ENCODE results near the gene ZNF763.
"Not testable (repeated sequence)": the region's sequence is repeated elsewhere in the genome, so short reads cannot be mapped to it uniquely, and the experiment has no call there.

The ZNF763 gene

DNA sequence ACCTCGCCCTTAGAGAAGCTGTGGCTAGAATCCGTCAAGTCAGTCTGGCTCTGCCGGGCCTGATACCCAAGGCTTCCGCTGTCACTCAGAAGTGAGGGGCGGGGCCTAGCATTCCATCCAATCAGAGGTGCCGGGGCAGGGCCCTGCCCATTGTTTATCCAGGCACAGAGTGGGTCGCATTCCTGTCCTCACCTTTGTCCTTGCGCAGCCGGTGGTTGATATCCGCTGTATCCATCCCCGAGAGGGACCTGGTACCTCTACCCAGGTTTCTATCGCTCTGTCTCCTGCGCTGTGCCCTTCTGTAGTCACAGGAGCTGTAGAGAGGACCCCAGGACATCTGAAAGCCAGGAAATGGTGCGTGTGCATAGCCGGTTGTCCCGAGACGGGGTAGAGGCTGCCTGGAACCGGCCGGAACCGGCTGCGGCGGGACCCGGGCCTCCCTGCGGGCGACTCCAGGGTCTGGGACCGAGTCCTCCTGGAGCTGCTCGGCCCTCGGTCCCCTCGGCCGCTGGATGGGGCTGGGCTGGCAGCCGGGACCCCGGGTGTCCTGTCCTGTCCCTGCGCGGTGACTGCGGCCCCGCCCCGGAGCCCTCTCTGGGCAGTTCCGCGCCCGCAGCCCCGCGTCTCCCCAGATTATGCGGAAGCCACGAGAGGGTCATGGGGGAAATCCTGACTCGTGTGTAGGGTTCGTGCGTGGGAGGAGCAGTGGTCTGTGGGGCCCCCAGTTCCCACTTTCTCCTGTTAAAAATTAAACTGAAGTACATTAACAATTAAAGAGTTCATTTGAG lies at the start of gene ZNF763:
ZNF763 (plus strand) TSS at position 183 of the 788 bp plus-strand sequence; CDS start at position 352, 169 bp downstream.
- peak within 1 kb of the TSS; percentile 89 for H3K27ac Mint-ChIP-seq
- peak; percentile 88 for ATAC-seq (ENCODE audit: low read depth)
- peaks cover 18% of the 10 kb centered on the region for H3K4me1 Mint-ChIP-seq

GRCh38 chr19:11921852-11922495 lies 42.9 kb upstream of the ZNF763 start:
- H3K4me3 Mint-ChIP-seq: no peak overlapping the region
- no peak overlapping the region for H3K27ac Mint-ChIP-seq
- no peaks in the 10 kb centered on the region for H3K27me3 Mint-ChIP-seq
- no peak for ATAC-seq (ENCODE audit: low read depth)
- no peaks in the 10 kb centered on the region for H3K36me3 Mint-ChIP-seq
- no peaks in the 10 kb centered on the region for H3K9me3 Mint-ChIP-seq
- no peak for DNase-seq (ENCODE audit: low spot score in 2 of 2)
- peaks cover 20% of the 10 kb centered on the region for H3K4me1 Mint-ChIP-seq

More for the DNA sequence above, at the start of gene ZNF763:
- Mint-ChIP-seq H3K9me3 (no peaks in the 10 kb centered on the region), H3K4me3 (peak within 1 kb of the TSS; percentile 97), H3K36me3 (peaks cover 14% of the 10 kb centered on the region), H3K27me3 (no peaks in the 10 kb centered on the region)
- peak; percentile 84 to 88 for DNase-seq (ENCODE audit: low spot score in 2 of 2)

DNA sequence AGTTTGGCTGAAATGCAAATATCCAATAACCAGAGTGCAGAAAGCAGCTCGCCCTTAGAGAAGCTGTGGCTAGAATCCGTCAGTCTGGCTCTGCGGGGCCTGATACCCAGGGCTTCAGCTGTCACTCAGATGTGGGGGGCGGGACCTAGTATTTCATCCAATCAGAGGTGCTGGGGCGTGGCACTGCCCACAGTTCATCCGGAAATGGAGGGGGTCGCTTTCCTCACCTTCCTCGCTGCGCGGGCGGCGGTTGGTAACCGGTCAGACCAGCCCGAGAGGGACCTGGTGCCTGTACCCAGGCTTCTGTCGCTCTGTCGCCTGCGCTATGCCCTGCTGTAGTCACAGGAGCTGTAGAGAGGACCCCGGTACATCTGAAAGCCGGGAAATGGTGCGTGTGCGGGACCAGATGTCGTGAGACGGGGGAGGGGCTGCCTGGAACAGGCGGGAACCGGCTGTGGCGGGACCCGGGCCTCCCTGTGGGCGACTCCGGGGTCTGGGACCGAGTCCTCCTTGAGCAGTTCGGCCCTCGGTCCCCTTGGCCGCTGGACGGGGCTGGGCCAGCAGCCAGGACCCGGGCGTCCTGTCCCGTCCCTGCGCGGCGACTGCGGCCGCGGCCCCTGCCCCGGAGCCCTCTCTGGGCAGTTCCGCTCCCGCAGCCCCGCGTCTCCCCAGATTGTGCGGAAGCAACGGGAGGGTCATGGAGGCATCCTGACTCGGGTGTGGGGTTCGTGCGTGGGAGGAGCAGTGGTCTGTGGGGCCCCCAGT lies 39.8 kb upstream of the ZNF763 start, which contains the start of gene ZNF700:
ZNF700 (plus strand) TSS at position 222 of the 765 bp plus-strand sequence; CDS start at position 326, 104 bp downstream.
- ATAC-seq (ENCODE audit: low read depth) (peak; percentile 84), DNase-seq (ENCODE audit: low spot score in 2 of 2) (peak; percentile 90)
- H3K9me3 Mint-ChIP-seq: no peaks in the 10 kb centered on the region
- no peaks in the 10 kb centered on the region for H3K27me3 Mint-ChIP-seq
- peaks cover under 1% of the 10 kb centered on the region for H3K36me3 Mint-ChIP-seq
- H3K4me1 Mint-ChIP-seq: peaks cover 23% of the 10 kb centered on the region
- peak within 1 kb of the TSS; percentile 97 for H3K4me3 Mint-ChIP-seq
- peak within 1 kb of the TSS; percentile 97 for H3K27ac Mint-ChIP-seq

- H3K4me3 Mint-ChIP-seq: peak overlapping the region; percentile 97
- H3K9me3 Mint-ChIP-seq; DNase-seq (ENCODE audit: low spot score in 2 of 2); H3K27me3 Mint-ChIP-seq; H3K36me3 Mint-ChIP-seq; ATAC-seq (ENCODE audit: low read depth): not testable (repeated sequence)
- H3K27ac Mint-ChIP-seq: peak overlapping the region; percentile 97
- H3K4me1 Mint-ChIP-seq: peaks cover 28% of the 10 kb centered on the region
Observed at GRCh38 chr19:11925651-11926187, 39.1 kb upstream of the ZNF763 start.

- ATAC-seq (ENCODE audit: low read depth): no peak
- H3K4me3 Mint-ChIP-seq: no peak overlapping the region
- H3K27ac Mint-ChIP-seq: no peak overlapping the region
- peaks cover 2% of the 10 kb centered on the region for H3K9me3 Mint-ChIP-seq
- H3K27me3 Mint-ChIP-seq: no peaks in the 10 kb centered on the region
- peaks cover 37% of the 10 kb centered on the region for H3K4me1 Mint-ChIP-seq
- no peak for DNase-seq (ENCODE audit: low spot score in 2 of 2)
- peaks cover 4% of the 10 kb centered on the region for H3K36me3 Mint-ChIP-seq
Observed at GRCh38 chr19:11927227-11927626, 37.6 kb upstream of the ZNF763 start.

DNA sequence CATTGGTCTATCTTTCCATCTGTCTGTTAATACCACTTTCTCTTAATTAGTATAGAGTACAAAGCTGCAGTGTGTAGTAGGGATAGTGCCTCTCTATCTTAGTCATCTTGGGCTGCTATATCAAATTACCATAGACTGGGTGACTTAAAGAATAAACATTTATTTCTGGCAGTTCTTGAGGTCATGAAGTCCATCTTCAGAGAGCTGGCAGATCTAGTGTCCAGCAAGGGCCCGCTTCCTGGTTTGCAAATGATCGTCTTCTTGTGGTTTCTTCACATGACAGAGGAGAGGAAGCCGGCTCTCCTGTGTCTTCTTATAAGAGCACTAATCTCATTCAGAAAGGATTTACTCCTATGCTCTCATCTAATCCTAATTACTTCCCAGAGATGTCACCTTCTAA lies 33.8 kb upstream of the ZNF763 start:
- H3K9me3 Mint-ChIP-seq: peaks cover 2% of the 10 kb centered on the region
- H3K4me3 Mint-ChIP-seq: no peak overlapping the region
- peak overlapping the region; percentile 24 for H3K27ac Mint-ChIP-seq
- peaks cover 11% of the 10 kb centered on the region for H3K36me3 Mint-ChIP-seq
- DNase-seq (ENCODE audit: low spot score in 2 of 2) (no peak), ATAC-seq (ENCODE audit: low read depth) (no peak)
- H3K4me1 Mint-ChIP-seq: peaks cover 23% of the 10 kb centered on the region
- no peaks in the 10 kb centered on the region for H3K27me3 Mint-ChIP-seq

- H3K27me3 Mint-ChIP-seq: no peaks in the 10 kb centered on the region
- H3K4me1 Mint-ChIP-seq: peaks cover 22% of the 10 kb centered on the region
- DNase-seq (ENCODE audit: low spot score in 2 of 2) (no peak), ATAC-seq (ENCODE audit: low read depth) (no peak)
- H3K4me3 Mint-ChIP-seq: no peak overlapping the region
- H3K9me3 Mint-ChIP-seq: peaks cover 4% of the 10 kb centered on the region
- peaks cover 15% of the 10 kb centered on the region for H3K36me3 Mint-ChIP-seq
- no peak overlapping the region for H3K27ac Mint-ChIP-seq
Observed at GRCh38 chr19:11931513-11931912, 33.3 kb upstream of the ZNF763 start.

DNA sequence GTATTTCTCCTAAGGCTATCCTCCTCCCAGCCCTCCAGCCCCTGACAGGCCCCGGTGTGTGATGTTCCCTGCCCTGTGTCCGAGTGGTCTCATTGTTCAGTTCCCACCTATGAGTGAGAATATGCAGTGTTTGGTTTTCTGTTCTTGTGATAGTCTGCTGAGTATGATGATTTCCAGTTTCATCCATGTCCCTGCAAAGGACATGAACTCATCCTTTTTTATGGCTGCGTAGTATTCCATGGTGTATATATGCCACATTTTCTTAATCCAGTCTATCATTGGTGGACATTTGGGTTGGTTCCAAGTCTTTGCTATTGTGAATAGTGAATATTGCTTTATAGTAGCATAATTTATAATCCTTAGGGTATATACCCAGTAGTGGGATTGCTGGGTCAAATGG lies 29.0 kb upstream of the ZNF763 start:
- H3K27ac Mint-ChIP-seq, H3K9me3 Mint-ChIP-seq, H3K27me3 Mint-ChIP-seq: not testable (repeated sequence)

DNA sequence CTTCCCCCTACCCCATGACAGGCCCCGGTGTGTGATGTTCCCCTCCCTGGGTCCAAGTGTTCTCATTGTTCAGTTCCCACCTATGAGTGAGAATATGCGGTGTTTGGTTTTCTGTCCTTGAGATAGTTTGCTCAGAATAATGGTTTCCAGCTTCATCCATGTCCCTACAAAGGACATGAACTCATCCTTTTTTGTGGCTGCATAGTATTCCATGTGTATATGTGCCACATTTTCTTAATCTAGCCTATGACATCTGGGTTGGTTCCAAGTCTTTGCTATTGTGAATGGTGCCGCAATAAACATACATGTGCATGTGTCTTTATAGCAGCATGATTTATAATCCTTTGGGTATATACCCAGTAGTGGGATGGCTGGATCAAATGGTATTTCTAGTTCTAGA lies 26.5 kb upstream of the ZNF763 start:
- not testable (repeated sequence) for DNase-seq (ENCODE audit: low spot score in 2 of 2); H3K4me1 Mint-ChIP-seq; H3K9me3 Mint-ChIP-seq; H3K27me3 Mint-ChIP-seq; H3K4me3 Mint-ChIP-seq; H3K27ac Mint-ChIP-seq; ATAC-seq (ENCODE audit: low read depth)
- peaks cover 48% of the 10 kb centered on the region for H3K36me3 Mint-ChIP-seq

More for the DNA sequence above, 29.0 kb upstream of the ZNF763 start:
- not testable (repeated sequence) for DNase-seq (ENCODE audit: low spot score in 2 of 2); ATAC-seq (ENCODE audit: low read depth); H3K4me3 Mint-ChIP-seq
- Mint-ChIP-seq H3K4me1 (peaks cover 10% of the 10 kb centered on the region), H3K36me3 (peaks cover 35% of the 10 kb centered on the region)

DNA sequence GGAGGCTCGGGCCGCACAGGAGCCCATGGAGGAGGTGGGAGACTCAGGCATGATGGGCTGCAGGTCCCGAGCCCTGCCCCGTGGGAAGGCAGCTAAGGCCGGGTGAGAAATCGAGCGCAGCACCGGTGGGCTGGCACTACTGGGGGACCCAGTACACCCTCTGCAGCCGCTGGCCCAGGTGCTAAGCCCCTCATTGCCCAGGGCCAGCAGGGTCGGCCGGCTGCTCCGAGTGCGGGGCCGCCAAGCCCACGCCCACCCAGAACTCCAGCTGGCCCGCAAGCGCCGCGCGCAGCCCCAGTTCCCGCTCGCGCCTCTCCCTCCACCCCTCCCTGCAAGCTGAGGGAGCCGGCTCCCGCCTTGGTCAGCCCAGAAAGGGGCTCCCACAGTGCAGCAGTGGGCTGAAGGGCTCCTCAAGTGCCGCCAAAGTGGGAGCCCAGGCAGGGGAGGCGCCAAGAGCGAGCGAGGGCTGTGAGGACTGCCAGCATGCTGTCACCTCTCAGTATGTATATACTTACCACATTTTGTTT lies 23.4 kb upstream of the ZNF763 start:
- ATAC-seq (ENCODE audit: low read depth); H3K4me3 Mint-ChIP-seq; H3K4me1 Mint-ChIP-seq; H3K27ac Mint-ChIP-seq; DNase-seq (ENCODE audit: low spot score in 2 of 2); H3K27me3 Mint-ChIP-seq: not testable (repeated sequence)
- peaks cover 58% of the 10 kb centered on the region for H3K36me3 Mint-ChIP-seq
- H3K9me3 Mint-ChIP-seq: peaks cover 14% of the 10 kb centered on the region

- H3K4me3 Mint-ChIP-seq: no peak overlapping the region
- DNase-seq (ENCODE audit: low spot score in 2 of 2): no peak
- H3K27me3 Mint-ChIP-seq: no peaks in the 10 kb centered on the region
- H3K36me3 Mint-ChIP-seq: peaks cover 61% of the 10 kb centered on the region
- ATAC-seq (ENCODE audit: low read depth): no peak
- no peaks in the 10 kb centered on the region for H3K4me1 Mint-ChIP-seq
- no peak overlapping the region for H3K27ac Mint-ChIP-seq
- H3K9me3 Mint-ChIP-seq: peaks cover 14% of the 10 kb centered on the region
Observed at GRCh38 chr19:11942008-11942842, 22.6 kb upstream of the ZNF763 start.

- peaks cover 14% of the 10 kb centered on the region for H3K9me3 Mint-ChIP-seq
- ATAC-seq (ENCODE audit: low read depth) (no peak), DNase-seq (ENCODE audit: low spot score in 2 of 2) (no peak)
- H3K27ac Mint-ChIP-seq: no peak overlapping the region
- H3K4me3 Mint-ChIP-seq: no peak overlapping the region
- no peaks in the 10 kb centered on the region for H3K4me1 Mint-ChIP-seq
- no peaks in the 10 kb centered on the region for H3K27me3 Mint-ChIP-seq
- peaks cover 64% of the 10 kb centered on the region for H3K36me3 Mint-ChIP-seq
Observed at GRCh38 chr19:11942843-11943108, 22.1 kb upstream of the ZNF763 start.

GRCh38 chr19:11944656-11945055 lies 20.2 kb upstream of the ZNF763 start:
- ATAC-seq (ENCODE audit: low read depth) (no peak), DNase-seq (ENCODE audit: low spot score in 2 of 2) (no peak)
- Mint-ChIP-seq H3K27me3 (no peaks in the 10 kb centered on the region), H3K4me3 (no peak overlapping the region), H3K36me3 (peaks cover 76% of the 10 kb centered on the region), H3K27ac (no peak overlapping the region), H3K9me3 (peaks cover 18% of the 10 kb centered on the region), H3K4me1 (no peaks in the 10 kb centered on the region)

All from memory B cell (primary cell).